Endothelial cell of umbilical vein (primary cell): ENCODE data around the gene BCAS3. TPM values are rescaled to one million over a fixed set of nuclear protein-coding genes. Genes with fewer than 3 reads are reported as not detected.

ENCODE experiments used
- BruUV-seq: library from RNA; stranded (reverse); fragments of 400-500 nt; replicated peaks from 2 replicates; lab custom pipeline; 2021; lab: Mats Ljungman, UMichigan
- CTCF ChIA-PET: fragments of 300-600, 350-600 bp; sonication (Branson Sonifier 250); formaldehyde crosslinking; loops from one replicate; lab custom pipeline; 2021; ENCODE audit warnings: antibody characterized with exemption, inconsistent platforms; lab: Charles Lee
- POLR2A ChIA-PET: fragments of 300-600, 350-600 bp; sonication (Branson Sonifier 250); formaldehyde crosslinking; loops from one replicate; lab custom pipeline; 2021; ENCODE audit warnings: antibody characterized with exemption, inconsistent platforms; lab: Charles Lee
- DNase-seq: peaks from one replicate; pipeline ENCODE4 v3.0.0-alpha.2; 2011; ENCODE audit warnings: low read depth, low spot score
- FAIRE-seq: peaks from 2 replicates; lab custom pipeline; 2011; peaks lifted over from hg19 to GRCh38; lab: Jason Lieb, UNC
- H2AFZ ChIP-seq: 2 replicates; pipeline ENCODE4 v1.6.0; 2012; ENCODE audit warnings: low read depth, low read length, control low read depth, inconsistent platforms
- H3K27ac ChIP-seq: 2 replicates; pipeline ENCODE4 v1.5.1; 2011; ENCODE audit warnings: low read depth, mild to moderate bottlenecking, control low read depth, low read length, moderate library complexity; ENCODE audit not compliant: insufficient read depth
- H3K27me3 ChIP-seq, 2 experiments: 2 replicates each; pipeline versions ENCODE4 v1.6.0 to v1.6.1; 2011; ENCODE audit warnings: low read length in 2 of 2, mixed read lengths in 1 of 2; ENCODE audit not compliant: control insufficient read depth in 2 of 2, insufficient read depth in 2 of 2
- H3K36me3 ChIP-seq, 2 experiments: 2 replicates in 1 of 2; 3 replicates in 1 of 2; pipeline ENCODE4 v1.5.1; 2011; ENCODE audit warnings: low read length in 2 of 2, mild to moderate bottlenecking in 1 of 2, moderate library complexity in 1 of 2; ENCODE audit not compliant: control insufficient read depth in 2 of 2, insufficient read depth in 2 of 2; ENCODE audit errors: extremely low read depth in 1 of 2
- H3K4me1 ChIP-seq: 3 replicates; pipeline ENCODE4 v1.5.1; 2011; ENCODE audit warnings: mild to moderate bottlenecking, low read length; ENCODE audit not compliant: control insufficient read depth, insufficient read depth; ENCODE audit errors: extremely low read depth
- H3K4me2 ChIP-seq: 2 replicates; pipeline ENCODE4 v1.6.1; 2011; ENCODE audit warnings: low read length, control low read depth, mixed read lengths; ENCODE audit not compliant: insufficient read depth
- H3K4me3 ChIP-seq, 3 experiments: fragments of 200-600 bp in 1 of 3; sonication (generic), shearing (Covaris generic) in 1 of 3; replicated peaks in 1 of 3; 2 replicates each; pipeline ENCODE4 v1.5.1; 2011 to 2016; ENCODE audit warnings: control low read depth in 3 of 3, low read length in 3 of 3, mild to moderate bottlenecking in 2 of 3, inconsistent platforms in 1 of 3, low read depth in 1 of 3, moderate library complexity in 1 of 3; ENCODE audit not compliant: insufficient read depth in 1 of 3
- H3K79me2 ChIP-seq: 2 replicates; pipeline ENCODE4 v1.6.0; 2012; ENCODE audit warnings: low read length, inconsistent platforms; ENCODE audit not compliant: control insufficient read depth, insufficient read depth
- H3K9ac ChIP-seq: replicated peaks from 2 replicates; pipeline ENCODE3; 2011; ENCODE audit warnings: low read length, control low read depth; ENCODE audit not compliant: insufficient read depth; ENCODE audit errors: extremely low read depth
- H3K9me1 ChIP-seq: replicated peaks from 3 replicates; pipeline ENCODE4 v1.6.0; 2011; ENCODE audit warnings: mild to moderate bottlenecking, low read length; ENCODE audit not compliant: control insufficient read depth, insufficient read depth; ENCODE audit errors: extremely low read depth
- H3K9me3 ChIP-seq: replicated peaks from 2 replicates; pipeline ENCODE4 v1.5.1; 2012; ENCODE audit warnings: low read length, inconsistent platforms; ENCODE audit not compliant: control insufficient read depth, insufficient read depth
- H4K20me1 ChIP-seq: replicated peaks from 2 replicates; pipeline ENCODE3; 2011; ENCODE audit warnings: mild to moderate bottlenecking, low read length; ENCODE audit not compliant: control insufficient read depth, insufficient read depth; ENCODE audit errors: extremely low read depth
- EZH2 ChIP-seq: IDR thresholded peaks from 2 replicates; pipeline ENCODE4 v1.6.1; 2012; ENCODE audit warnings: borderline replicate concordance, low read depth, mild to moderate bottlenecking, moderate library complexity, low read length, inconsistent platforms; ENCODE audit not compliant: severe bottlenecking
- FOS ChIP-seq: IDR thresholded peaks from 2 replicates; pipeline ENCODE4 v1.6.1; 2011; ENCODE audit warnings: mild to moderate bottlenecking, low read length, moderate library complexity, borderline replicate concordance; ENCODE audit not compliant: insufficient read depth
- GATA2 ChIP-seq: IDR thresholded peaks from 2 replicates; pipeline ENCODE4 v1.7.0; 2011; ENCODE audit warnings: low read depth, mild to moderate bottlenecking, moderate library complexity, mixed read lengths, low read length; ENCODE audit not compliant: insufficient read length, insufficient read depth
- JUN ChIP-seq: IDR thresholded peaks from 2 replicates; pipeline ENCODE4 v1.6.1; 2011; ENCODE audit warnings: borderline replicate concordance, low read depth; ENCODE audit not compliant: insufficient read length, insufficient read depth
- MYC ChIP-seq: IDR thresholded peaks from one replicate; pipeline ENCODE4 v1.6.1; 2011; ENCODE audit warnings: mild to moderate bottlenecking, low read depth, low read length
- POLR2A ChIP-seq: IDR thresholded peaks from 2 replicates; pipeline ENCODE4 v1.6.1; 2012; ENCODE audit warnings: low read depth, mild to moderate bottlenecking, control low read depth, low read length
- POLR2AphosphoS5 ChIP-seq: IDR thresholded peaks from 2 replicates; pipeline ENCODE4 v1.6.1; 2012; ENCODE audit warnings: low read depth, mild to moderate bottlenecking, control low read depth, low read length, moderate library complexity; ENCODE audit not compliant: insufficient read depth
- dilution Hi-C: fragments of 300-500 bp; cut with MboI; formaldehyde crosslinking; loops from one replicate; pipeline ENCODE4 v1.15.0; 2019; ENCODE audit warnings: low sequenced_read_pairs; ENCODE audit not compliant: extremely low pct_ligation_motif_present
- intact Hi-C: fragments of 100-400 bp; cut with micrococcal nuclease; formaldehyde crosslinking; loops from one replicate; pipeline ENCODE4 v1.10.0; 2022
- polyA plus RNA-seq, 4 experiments: library from polyadenylated mRNA; depleted of rRNA in 3 of 4; stranded (reverse) in 3 of 4; unstranded in 1 of 4; fragments of >200 nt; gene quantifications; 2 replicates each; pipeline versions ENCODE4 v1.2.1 to v1.2.3, GENCODE V29; 2011 to 2012; ENCODE audit warnings: missing spikeins in 1 of 4
- total RNA-seq: library from RNA; stranded (reverse); gene quantifications from 2 replicates; pipeline ENCODE4 v1.2.3, GENCODE V29; 2021
- TF ChIP-seq, protein P1 (sequence below): IDR thresholded peaks from 2 replicates; pipeline ENCODE4 v1.6.1; 2011; ENCODE audit not compliant: insufficient read depth, insufficient read length
- TF ChIP-seq, protein P2 (sequence below), 2 donors: IDR thresholded peaks; 1 replicate in 1 of 2; 2 replicates in 1 of 2; pipeline ENCODE4 v1.5.1; 2011; ENCODE audit warnings: low read length in 2 of 2, mild to moderate bottlenecking in 2 of 2, moderate library complexity in 2 of 2, control low read depth in 1 of 2, inconsistent platforms in 1 of 2, low read depth in 1 of 2; ENCODE audit not compliant: insufficient read depth in 1 of 2; ENCODE audit errors: extremely low read depth in 1 of 2

Gene BCAS3
- total and polyA plus RNA-seq, 2 donors (not counting 3 experiments of a cell fraction or from before 2014, with no cell fraction given): 8.2 to 16.0 TPM

DNA sequence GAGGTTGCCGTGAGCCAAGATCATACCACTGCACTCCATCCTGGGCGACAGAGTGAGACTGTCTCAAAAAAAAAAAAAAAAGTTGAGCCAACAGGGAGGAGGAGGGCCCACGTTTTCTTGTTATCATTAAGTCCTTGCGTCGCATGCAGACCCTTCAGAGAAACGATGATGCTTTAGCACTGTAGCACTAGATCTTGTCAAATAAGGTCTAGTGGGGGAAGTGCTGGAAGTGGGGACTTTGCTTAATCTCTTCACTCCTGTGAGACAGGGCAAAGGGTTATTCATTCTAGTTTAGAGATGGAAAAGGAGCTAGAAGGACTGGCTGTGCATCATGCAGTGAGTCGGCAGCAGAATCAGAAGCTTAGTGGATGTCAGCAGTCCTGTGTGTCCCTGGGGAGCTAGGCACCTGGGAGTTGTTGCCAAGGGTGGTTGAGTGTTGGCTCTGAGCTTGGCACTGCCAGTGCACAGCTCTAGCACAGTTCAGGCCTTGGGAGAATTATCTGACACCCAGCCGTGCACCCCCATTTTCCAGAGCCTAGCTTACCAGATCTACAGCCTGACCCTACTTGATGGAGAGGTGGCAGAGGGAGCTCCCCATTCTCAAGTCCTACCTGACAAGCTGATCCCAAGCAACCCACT lies 688.5 kb downstream of the BCAS3 start:
- CTCF ChIA-PET: interaction anchor here (1.5 kb wide), 1 partner anchor 13 kb away, joined by 3 read pairs; no protein-coding TSS in a partner anchor
- BruUV-seq: no TSS peak

More for the DNA sequence above, 688.5 kb downstream of the BCAS3 start:
- FAIRE-seq (no peak), DNase-seq (no peak)
- Histone ChIP-seq H4K20me1 (no peaks in the 10 kb centered on the region), H3K4me1 (no peaks in the 10 kb centered on the region), H3K9me3 (no peaks in the 10 kb centered on the region), H3K9me1 (no peaks in the 10 kb centered on the region), H3K36me3 (no peaks in the 10 kb centered on the region), H3K9ac (no peak overlapping the region), H3K27ac (no peak overlapping the region), H2AFZ (no peak overlapping the region), H3K27me3 (peaks cover 4 to 15% of the 10 kb centered on the region in 2 experiments), H3K4me2 (no peak overlapping the region), H3K4me3 (no peak overlapping the region), H3K79me2 (no peaks in the 10 kb centered on the region)
- intact Hi-C loops (no loop called here), dilution Hi-C loops (no loop called here)
- no peak for TF ChIP-seq POLR2AphosphoS5
- TF ChIP-seq EZH2: no peak
- TF ChIP-seq, protein P1, sequence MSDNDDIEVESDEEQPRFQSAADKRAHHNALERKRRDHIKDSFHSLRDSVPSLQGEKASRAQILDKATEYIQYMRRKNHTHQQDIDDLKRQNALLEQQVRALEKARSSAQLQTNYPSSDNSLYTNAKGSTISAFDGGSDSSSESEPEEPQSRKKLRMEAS: no peak
- no peak for TF ChIP-seq GATA2
- TF ChIP-seq FOS: no peak
- no peak for TF ChIP-seq JUN
- TF ChIP-seq, protein P2, sequence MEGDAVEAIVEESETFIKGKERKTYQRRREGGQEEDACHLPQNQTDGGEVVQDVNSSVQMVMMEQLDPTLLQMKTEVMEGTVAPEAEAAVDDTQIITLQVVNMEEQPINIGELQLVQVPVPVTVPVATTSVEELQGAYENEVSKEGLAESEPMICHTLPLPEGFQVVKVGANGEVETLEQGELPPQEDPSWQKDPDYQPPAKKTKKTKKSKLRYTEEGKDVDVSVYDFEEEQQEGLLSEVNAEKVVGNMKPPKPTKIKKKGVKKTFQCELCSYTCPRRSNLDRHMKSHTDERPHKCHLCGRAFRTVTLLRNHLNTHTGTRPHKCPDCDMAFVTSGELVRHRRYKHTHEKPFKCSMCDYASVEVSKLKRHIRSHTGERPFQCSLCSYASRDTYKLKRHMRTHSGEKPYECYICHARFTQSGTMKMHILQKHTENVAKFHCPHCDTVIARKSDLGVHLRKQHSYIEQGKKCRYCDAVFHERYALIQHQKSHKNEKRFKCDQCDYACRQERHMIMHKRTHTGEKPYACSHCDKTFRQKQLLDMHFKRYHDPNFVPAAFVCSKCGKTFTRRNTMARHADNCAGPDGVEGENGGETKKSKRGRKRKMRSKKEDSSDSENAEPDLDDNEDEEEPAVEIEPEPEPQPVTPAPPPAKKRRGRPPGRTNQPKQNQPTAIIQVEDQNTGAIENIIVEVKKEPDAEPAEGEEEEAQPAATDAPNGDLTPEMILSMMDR (IDR thresholded peaks at IDR 0.05; ENCODE audit: extremely low read depth in 1 of 2, insufficient read depth in 1 of 2, low read depth in 1 of 2, low read length in 2 of 2): no peak
- TF ChIP-seq POLR2A: no peak
- no peak for TF ChIP-seq MYC
- POLR2A ChIA-PET: no interaction called here
